ENCODE results near the gene HAND1. TPM values are rescaled to one million over a fixed set of nuclear protein-coding genes. Genes with fewer than 3 reads are reported as not detected.

The HAND1 gene
- total RNA-seq, 1 donor from 2014 or later, result not detected

DNA sequence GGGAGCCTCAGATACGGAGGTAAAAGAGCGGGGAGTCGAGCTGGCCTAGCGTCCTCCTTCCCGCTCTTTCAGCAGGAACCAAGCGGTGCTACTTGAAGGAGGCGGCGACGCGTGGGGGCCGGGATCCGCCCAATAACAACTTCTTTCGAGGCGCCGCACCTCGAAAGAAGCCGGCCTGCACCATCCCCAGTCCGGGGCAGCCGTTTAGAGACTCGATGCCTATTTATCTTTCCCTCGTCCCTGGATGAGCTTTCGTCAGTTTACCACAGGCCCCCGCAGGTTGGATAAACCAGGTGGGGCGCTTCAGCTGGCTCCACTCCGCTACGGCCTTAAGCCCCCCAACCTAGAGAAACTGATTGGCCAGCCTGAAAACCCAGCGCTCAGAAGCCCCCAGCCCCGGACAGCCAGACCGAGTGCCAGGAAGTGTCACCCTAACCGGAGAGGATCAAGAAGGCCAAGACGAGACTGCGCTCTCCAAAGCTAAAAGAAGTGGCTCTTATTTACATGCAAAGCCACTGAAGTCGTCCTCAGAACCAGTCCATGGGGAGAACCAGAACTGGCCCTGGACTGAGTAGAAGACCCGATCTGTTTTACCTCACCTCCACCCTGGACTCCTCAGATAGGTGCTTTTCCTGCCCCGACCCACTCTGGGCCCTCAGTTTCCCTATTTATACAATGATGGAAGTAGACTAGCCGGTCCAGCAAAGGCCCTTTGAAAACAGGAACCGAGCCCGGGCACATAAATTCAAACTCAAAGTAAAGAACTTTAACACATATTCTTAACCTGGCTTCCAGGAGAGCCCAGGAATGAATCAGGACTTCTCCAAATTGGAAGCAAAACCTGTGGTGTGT is 1.4 kb downstream of the HAND1 start:
- Histone ChIP-seq H3K36me3 (ENCODE audit: control insufficient read depth, insufficient read depth, low read length) (no peaks in the 10 kb centered on the region), H3K27me3 (ENCODE audit: control insufficient read depth, insufficient read depth, low read length) (peaks cover 96% of the 10 kb centered on the region), H3K4me3 (ENCODE audit: low read depth, low read length) (no peak overlapping the region)
- DNase-seq (ENCODE audit: low read depth), result no peak
- TF ChIP-seq, protein P1, sequence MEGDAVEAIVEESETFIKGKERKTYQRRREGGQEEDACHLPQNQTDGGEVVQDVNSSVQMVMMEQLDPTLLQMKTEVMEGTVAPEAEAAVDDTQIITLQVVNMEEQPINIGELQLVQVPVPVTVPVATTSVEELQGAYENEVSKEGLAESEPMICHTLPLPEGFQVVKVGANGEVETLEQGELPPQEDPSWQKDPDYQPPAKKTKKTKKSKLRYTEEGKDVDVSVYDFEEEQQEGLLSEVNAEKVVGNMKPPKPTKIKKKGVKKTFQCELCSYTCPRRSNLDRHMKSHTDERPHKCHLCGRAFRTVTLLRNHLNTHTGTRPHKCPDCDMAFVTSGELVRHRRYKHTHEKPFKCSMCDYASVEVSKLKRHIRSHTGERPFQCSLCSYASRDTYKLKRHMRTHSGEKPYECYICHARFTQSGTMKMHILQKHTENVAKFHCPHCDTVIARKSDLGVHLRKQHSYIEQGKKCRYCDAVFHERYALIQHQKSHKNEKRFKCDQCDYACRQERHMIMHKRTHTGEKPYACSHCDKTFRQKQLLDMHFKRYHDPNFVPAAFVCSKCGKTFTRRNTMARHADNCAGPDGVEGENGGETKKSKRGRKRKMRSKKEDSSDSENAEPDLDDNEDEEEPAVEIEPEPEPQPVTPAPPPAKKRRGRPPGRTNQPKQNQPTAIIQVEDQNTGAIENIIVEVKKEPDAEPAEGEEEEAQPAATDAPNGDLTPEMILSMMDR (IDR thresholded peaks at IDR 0.05; ENCODE audit: insufficient read depth, low read length, poor library complexity, severe bottlenecking), result no peak

DNA sequence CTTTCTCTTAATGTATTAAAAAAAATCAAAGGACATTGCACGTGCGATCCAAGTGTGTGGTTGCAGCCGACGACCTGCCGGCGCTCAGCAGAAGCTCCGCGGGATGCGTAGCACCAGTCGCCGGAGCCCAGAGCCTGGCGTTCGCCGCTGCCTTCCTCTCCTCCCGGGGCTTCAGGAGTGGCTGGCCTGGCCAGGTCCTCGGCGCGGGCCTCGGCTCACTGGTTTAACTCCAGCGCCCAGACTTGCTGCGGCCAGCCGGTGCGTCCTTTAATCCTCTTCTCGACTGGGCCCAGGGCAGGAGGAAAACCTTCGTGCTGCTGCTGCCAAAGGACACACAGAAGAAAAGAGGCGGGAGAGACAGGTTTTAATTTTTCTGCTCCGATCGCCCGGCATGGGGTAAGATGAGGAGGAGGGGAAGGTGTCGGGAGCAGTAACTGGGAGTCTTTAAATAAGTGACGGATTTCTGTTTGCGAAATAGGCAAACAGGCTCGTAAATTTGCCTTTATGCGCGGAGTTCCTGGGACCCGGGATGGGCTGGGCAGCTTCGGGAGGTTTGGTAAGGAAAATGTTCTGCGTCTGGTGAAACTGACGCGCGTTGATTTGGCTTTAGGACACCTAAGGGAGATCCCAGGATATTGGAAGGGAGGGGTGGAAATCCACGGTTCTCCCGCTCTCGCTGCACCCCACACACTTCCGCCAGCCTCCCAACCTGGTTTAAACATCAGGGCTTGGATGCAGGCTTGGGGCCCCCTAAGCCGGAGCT is 2.3 kb downstream of the HAND1 start:
- Histone ChIP-seq H3K36me3 (ENCODE audit: control insufficient read depth, insufficient read depth, low read length) (no peaks in the 10 kb centered on the region), H3K4me3 (ENCODE audit: low read depth, low read length) (no peak overlapping the region), H3K27me3 (ENCODE audit: control insufficient read depth, insufficient read depth, low read length) (peaks cover 96% of the 10 kb centered on the region)
- no peak for DNase-seq (ENCODE audit: low read depth)
- TF ChIP-seq, protein P1 (IDR thresholded peaks at IDR 0.05; ENCODE audit: insufficient read depth, low read length, poor library complexity, severe bottlenecking), result no peak

DNA sequence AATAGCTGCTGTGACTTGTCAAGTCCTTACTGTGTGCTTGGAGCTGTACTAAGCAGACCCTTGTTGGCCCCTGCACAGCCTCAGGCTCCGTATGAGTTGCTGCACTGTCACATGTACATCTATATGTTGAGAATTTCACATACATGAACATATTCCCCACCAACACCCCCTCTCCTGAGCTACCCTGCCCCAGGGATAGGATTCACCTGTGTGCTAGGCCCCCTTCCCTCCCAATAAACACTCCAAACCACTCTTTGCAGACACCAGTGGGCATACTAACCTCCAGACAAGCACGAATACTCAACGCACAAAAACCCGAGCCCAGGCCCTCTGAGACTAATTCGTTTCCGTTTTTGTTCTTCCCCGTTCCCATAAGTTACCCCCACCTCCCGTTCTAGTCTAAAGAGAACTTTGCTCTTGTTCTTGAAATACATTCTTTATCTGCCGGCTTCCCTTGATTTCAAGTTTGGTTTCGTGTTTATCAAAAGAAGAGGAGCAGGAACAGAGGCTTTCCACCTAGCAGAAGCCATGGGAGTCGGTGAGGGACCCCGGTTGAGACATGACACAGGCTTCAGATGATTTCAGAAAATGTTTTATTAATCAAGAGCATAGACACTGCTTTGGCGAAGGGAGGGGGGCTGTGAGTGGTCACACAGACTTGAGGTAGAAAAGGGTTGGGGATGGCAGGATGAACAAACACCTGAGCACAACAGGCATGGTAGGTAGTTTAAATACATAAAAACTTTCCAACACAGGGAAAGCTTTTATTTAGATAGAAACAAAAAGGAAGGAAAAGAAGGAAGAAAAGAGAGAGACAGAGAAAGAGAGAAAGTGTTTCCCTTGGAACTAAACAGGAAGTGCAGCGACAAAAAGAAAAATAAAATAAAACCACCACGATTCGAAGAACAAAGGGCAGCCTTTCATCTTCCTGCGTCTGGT is 3.4 kb downstream of the HAND1 start:
- DNase-seq (ENCODE audit: low read depth), result no peak
- no peak overlapping the region for H3K4me3 ChIP-seq (ENCODE audit: low read depth, low read length)
- H3K27me3 ChIP-seq (ENCODE audit: control insufficient read depth, insufficient read depth, low read length), result peaks cover 91% of the 10 kb centered on the region
- TF ChIP-seq, protein P1 (IDR thresholded peaks at IDR 0.05; ENCODE audit: insufficient read depth, low read length, poor library complexity, severe bottlenecking), result no peak
- no peaks in the 10 kb centered on the region for H3K36me3 ChIP-seq (ENCODE audit: control insufficient read depth, insufficient read depth, low read length)

DNA sequence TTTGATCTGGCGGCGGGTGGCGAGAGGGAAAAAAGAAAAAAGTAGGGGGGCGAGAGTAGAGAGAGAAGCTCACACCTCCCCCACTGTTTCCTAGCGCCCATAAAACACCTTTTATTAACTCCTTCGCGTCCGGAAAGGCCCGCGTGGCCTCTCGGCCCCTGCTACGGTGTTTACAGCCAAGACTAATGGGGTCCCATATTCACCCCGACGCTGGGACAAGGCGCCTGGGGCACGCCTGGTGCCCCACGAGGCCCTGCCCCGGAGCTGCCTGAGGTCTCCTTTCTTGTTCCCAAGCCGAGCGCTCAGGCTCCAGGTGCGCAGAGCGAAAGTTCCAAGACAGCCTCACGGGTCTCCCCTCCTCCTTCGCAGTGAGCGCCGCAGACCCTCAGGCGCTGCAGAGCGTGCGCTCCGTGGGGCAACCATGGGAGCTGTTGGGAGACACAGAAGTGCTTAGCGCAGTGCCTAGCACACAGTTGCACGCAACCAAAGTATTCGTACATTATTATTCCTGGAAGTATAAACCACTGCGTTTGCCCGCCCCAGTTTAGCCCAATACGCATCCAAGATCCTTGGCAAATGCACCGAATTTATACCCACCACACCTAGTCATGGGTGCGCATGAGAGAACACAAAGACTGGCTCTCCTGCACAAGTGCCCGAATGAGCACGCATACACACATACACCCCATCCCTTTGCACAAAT is 4.3 kb downstream of the HAND1 start:
- TF ChIP-seq, protein P1 (IDR thresholded peaks at IDR 0.05; ENCODE audit: insufficient read depth, low read length, poor library complexity, severe bottlenecking), result no peak
- DNase-seq (ENCODE audit: low read depth), result no peak
- H3K27me3 ChIP-seq (ENCODE audit: control insufficient read depth, insufficient read depth, low read length), result peaks cover 84% of the 10 kb centered on the region
- H3K36me3 ChIP-seq (ENCODE audit: control insufficient read depth, insufficient read depth, low read length), result no peaks in the 10 kb centered on the region
- no peak overlapping the region for H3K4me3 ChIP-seq (ENCODE audit: low read depth, low read length)

DNA sequence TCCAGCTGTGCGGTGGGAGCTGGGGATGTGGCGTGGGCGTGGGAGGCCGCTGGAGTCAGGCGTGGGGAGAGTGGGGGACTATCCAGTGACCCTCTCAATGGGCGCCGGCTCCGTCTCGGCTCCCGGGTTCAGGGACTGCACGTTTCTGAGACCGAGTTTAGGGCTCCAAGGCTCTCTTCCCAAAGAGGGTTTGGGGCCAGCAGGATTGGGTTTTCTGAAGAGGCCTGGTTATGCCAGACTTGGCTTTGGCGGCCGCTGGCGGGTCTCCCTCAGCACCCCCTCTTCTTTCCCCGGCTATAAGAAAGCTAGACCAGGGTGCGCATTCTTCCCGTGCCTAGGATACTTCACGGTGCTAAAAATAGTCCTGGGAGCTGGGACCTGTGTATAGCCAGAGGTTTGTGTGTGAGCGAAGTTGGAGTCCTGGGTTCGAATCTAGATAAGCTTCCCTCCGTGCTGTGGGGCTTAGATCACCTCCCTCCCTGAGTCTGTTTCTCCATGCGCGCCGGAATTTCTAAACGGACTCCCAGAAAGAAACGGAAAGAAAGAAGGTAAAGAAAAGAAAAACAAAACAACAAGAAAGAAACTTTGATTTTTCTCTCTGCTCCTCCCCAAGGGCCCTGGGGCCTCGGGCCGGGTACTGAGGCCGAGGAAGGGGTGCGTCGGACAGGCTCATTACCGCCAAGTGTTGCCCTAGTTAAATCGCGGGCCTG is 5.0 kb downstream of the HAND1 start:
- H3K4me3 ChIP-seq (ENCODE audit: low read depth, low read length), result no peak overlapping the region
- TF ChIP-seq, protein P1 (IDR thresholded peaks at IDR 0.05; ENCODE audit: insufficient read depth, low read length, poor library complexity, severe bottlenecking), result no peak
- H3K27me3 ChIP-seq (ENCODE audit: control insufficient read depth, insufficient read depth, low read length), result peaks cover 79% of the 10 kb centered on the region
- H3K36me3 ChIP-seq (ENCODE audit: control insufficient read depth, insufficient read depth, low read length), result no peaks in the 10 kb centered on the region
- no peak for DNase-seq (ENCODE audit: low read depth)
